HG03520 (cell line): ENCODE measurements around the gene KIF25.

ENCODE experiments used
- ATAC-seq: cut with Tn5 transposase; IDR thresholded peaks from one replicate; pipeline ENCODE4 v1.9.1; 2021; ENCODE audit warnings: mild to moderate bottlenecking, moderate library complexity; ENCODE audit not compliant: unreplicated experiment

The KIF25 gene

GRCh38 chr6:168035098-168035660 lies 37.7 kb downstream of the KIF25 start:
- no peak for ATAC-seq

GRCh38 chr6:168035661-168036545 lies 38.4 kb downstream of the KIF25 start:
- ATAC-seq = no peak

- no peak for ATAC-seq
Measured at GRCh38 chr6:168037242-168037641, 39.8 kb downstream of the KIF25 start.

GRCh38 chr6:168037856-168038255 lies 40.4 kb downstream of the KIF25 start:
- no peak for ATAC-seq

GRCh38 chr6:168038576-168039140 lies 41.2 kb downstream of the KIF25 start:
- ATAC-seq = no peak

GRCh38 chr6:168039301-168039700 lies 41.8 kb downstream of the KIF25 start:
- no peak for ATAC-seq

- ATAC-seq = no peak
Measured at GRCh38 chr6:168039849-168040248, 42.4 kb downstream of the KIF25 start.

- no peak for ATAC-seq
Measured at GRCh38 chr6:168040856-168041496, 43.5 kb downstream of the KIF25 start.

- ATAC-seq = no peak
Measured at GRCh38 chr6:168041928-168042327, 44.5 kb downstream of the KIF25 start.

- ATAC-seq = no peak
Measured at GRCh38 chr6:168042426-168043192, 45.1 kb downstream of the KIF25 start.

- ATAC-seq = no peak
Measured at GRCh38 chr6:168043193-168043847, 45.8 kb downstream of the KIF25 start.

- ATAC-seq = no peak
Measured at GRCh38 chr6:168043848-168044415, 46.5 kb downstream of the KIF25 start.

- ATAC-seq = no peak
Measured at GRCh38 chr6:168044521-168045130, 47.2 kb downstream of the KIF25 start.

GRCh38 chr6:168045141-168045691 lies 47.7 kb downstream of the KIF25 start:
- ATAC-seq = no peak

GRCh38 chr6:168045706-168046620 lies 48.5 kb downstream of the KIF25 start:
- no peak for ATAC-seq

GRCh38 chr6:168046696-168047095 lies 49.2 kb downstream of the KIF25 start:
- no peak for ATAC-seq

- no peak for ATAC-seq
Measured at GRCh38 chr6:168047841-168048723, 50.6 kb downstream of the KIF25 start.
